Stimulated activated naive CD8-positive, alpha-beta T cell treated with anti-CD3 and anti-CD28 coated beads, Interleukin-15, Interleukin-2, amounts not matched to agents 100 ng/mL and 50 ng/mL, for 24 hours (primary cell): ENCODE results near the gene FURIN.

Experiments used
- H3K27ac Mint-ChIP-seq: one replicate; pipeline ENCODE4 v1.8.0; 2021; ENCODE audit warnings: mild to moderate bottlenecking, mixed read lengths
- H3K27me3 Mint-ChIP-seq: one replicate; pipeline ENCODE4 v1.8.0; 2021; ENCODE audit warnings: mixed read lengths
- H3K36me3 Mint-ChIP-seq: one replicate; pipeline ENCODE4 v1.8.0; 2021; ENCODE audit warnings: low read depth, mixed read lengths
- H3K4me1 Mint-ChIP-seq: one replicate; pipeline ENCODE4 v1.8.0; 2021; ENCODE audit warnings: low read depth, mixed read lengths
- H3K4me3 Mint-ChIP-seq: one replicate; pipeline ENCODE4 v1.8.0; 2021; ENCODE audit warnings: mild to moderate bottlenecking, mixed read lengths
- H3K9me3 Mint-ChIP-seq: one replicate; pipeline ENCODE4 v1.8.0; 2021; ENCODE audit warnings: mixed read lengths

The FURIN gene

GRCh38 chr15:90932660-90932991 lies 64.2 kb downstream of the FURIN start:
- peak overlapping the region; percentile 86 for H3K27ac Mint-ChIP-seq
- peaks cover 56% of the 10 kb centered on the region for H3K4me1 Mint-ChIP-seq
- peaks cover 14% of the 10 kb centered on the region for H3K36me3 Mint-ChIP-seq
- peak overlapping the region; percentile 99 for H3K4me3 Mint-ChIP-seq
- H3K9me3 Mint-ChIP-seq: no peaks in the 10 kb centered on the region
- H3K27me3 Mint-ChIP-seq: no peaks in the 10 kb centered on the region
